ENCODE results near the gene FAM120A. TPM values are rescaled to one million over a fixed set of nuclear protein-coding genes. Genes with fewer than 3 reads are reported as not detected.

Gene FAM120A
- total RNA-seq, 1 experiment from 2014 or later, result 89.6 TPM

DNA sequence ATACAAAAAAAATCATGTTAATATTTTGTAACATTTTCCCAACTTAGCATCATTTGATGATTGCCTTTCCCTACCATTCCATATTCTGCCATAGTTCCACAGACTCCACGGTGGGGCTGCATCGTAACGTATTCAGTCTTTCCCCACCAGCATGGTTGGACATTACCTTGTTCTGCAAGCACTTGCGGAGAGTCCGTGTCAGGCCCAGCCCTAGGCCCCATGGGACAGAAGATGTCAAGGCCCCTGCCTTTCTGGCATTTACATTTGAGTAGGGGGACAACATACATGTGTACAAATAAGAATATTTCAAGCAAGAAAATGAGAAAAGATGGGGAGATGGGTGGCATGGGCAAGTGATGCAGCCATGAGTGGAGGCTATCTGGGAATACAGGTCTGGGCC, 116.7 kb downstream of the FAM120A start:
- CTCF ChIA-PET, result no interaction called here
- BruUV-seq (replicated peaks), result no TSS peak
- no peaks in the 10 kb centered on the region for H3K9me3 ChIP-seq (ENCODE audit: low read length)

GRCh38 chr9:93569621-93570174, 118.2 kb downstream of the FAM120A start:
- Histone ChIP-seq H4K20me1 (ENCODE audit: low read length) (no peaks in the 10 kb centered on the region), H3K27ac (ENCODE audit: low read length) (no peak overlapping the region), H3K27me3 (ENCODE audit: low read length) (no peaks in the 10 kb centered on the region), H2AFZ (ENCODE audit: low read length) (no peak overlapping the region), H3K4me1 (ENCODE audit: insufficient read depth, low read length) (peaks cover 7% of the 10 kb centered on the region), H3F3A (ENCODE audit: low read length, unreplicated experiment) (no peaks in the 10 kb centered on the region), H3K9me2 (replicated peaks; ENCODE audit: low read length) (no peaks in the 10 kb centered on the region), H3K4me2 (ENCODE audit: low read length) (no peak overlapping the region), H3K9ac (ENCODE audit: low read length) (no peak overlapping the region), H3K4me3 (ENCODE audit: low read length) (no peak overlapping the region), H3K36me3 (ENCODE audit: low read depth, low read length) (no peaks in the 10 kb centered on the region), H3K79me2 (ENCODE audit: low read length) (no peaks in the 10 kb centered on the region), H3K9me3 (ENCODE audit: low read length) (no peaks in the 10 kb centered on the region)
- POLR2A ChIA-PET (ENCODE audit: unreplicated experiment), result no interaction called here
- intact Hi-C loops (cut with micrococcal nuclease), result loop anchor here (10.0 kb wide), 3 partner anchors 255 to 405 kb away; no protein-coding TSS in a partner anchor
- no TSS peak for BruUV-seq (replicated peaks)
- DNase-seq (no peak), ATAC-seq (no peak)
- TF ChIP-seq, protein P1, sequence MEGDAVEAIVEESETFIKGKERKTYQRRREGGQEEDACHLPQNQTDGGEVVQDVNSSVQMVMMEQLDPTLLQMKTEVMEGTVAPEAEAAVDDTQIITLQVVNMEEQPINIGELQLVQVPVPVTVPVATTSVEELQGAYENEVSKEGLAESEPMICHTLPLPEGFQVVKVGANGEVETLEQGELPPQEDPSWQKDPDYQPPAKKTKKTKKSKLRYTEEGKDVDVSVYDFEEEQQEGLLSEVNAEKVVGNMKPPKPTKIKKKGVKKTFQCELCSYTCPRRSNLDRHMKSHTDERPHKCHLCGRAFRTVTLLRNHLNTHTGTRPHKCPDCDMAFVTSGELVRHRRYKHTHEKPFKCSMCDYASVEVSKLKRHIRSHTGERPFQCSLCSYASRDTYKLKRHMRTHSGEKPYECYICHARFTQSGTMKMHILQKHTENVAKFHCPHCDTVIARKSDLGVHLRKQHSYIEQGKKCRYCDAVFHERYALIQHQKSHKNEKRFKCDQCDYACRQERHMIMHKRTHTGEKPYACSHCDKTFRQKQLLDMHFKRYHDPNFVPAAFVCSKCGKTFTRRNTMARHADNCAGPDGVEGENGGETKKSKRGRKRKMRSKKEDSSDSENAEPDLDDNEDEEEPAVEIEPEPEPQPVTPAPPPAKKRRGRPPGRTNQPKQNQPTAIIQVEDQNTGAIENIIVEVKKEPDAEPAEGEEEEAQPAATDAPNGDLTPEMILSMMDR (conservative IDR thresholded peaks at IDR 0.05; ENCODE audit: low read depth, low read length), result no peak
- no peak for TF ChIP-seq EZH2phosphoT487 (IDR thresholded peaks at IDR 0.05; ENCODE audit: borderline replicate concordance, low read length)
- no peak for TF ChIP-seq EZH2 (IDR thresholded peaks at IDR 0.05; ENCODE audit: low read length, unreplicated experiment)
- CTCF ChIA-PET, result no interaction called here

More for the DNA sequence above, 116.7 kb downstream of the FAM120A start:
- Histone ChIP-seq H3K4me3 (ENCODE audit: low read length) (no peak overlapping the region), H3K79me2 (ENCODE audit: low read length) (no peaks in the 10 kb centered on the region), H2AFZ (ENCODE audit: low read length) (no peak overlapping the region), H3K27me3 (ENCODE audit: low read length) (no peaks in the 10 kb centered on the region), H3K9ac (ENCODE audit: low read length) (no peak overlapping the region), H3K36me3 (ENCODE audit: low read depth, low read length) (no peaks in the 10 kb centered on the region; the same call in 1 of the 2 replicates), H3K4me2 (ENCODE audit: low read length) (no peak overlapping the region), H3K27ac (ENCODE audit: low read length) (no peak overlapping the region), H3K9me2 (replicated peaks; ENCODE audit: low read length) (no peaks in the 10 kb centered on the region), H4K20me1 (ENCODE audit: low read length) (no peaks in the 10 kb centered on the region), H3K4me1 (ENCODE audit: insufficient read depth, low read length) (peaks cover 7% of the 10 kb centered on the region), H3F3A (ENCODE audit: low read length, unreplicated experiment) (no peaks in the 10 kb centered on the region)
- no peak for DNase-seq
- no peak for ATAC-seq
- POLR2A ChIA-PET (ENCODE audit: unreplicated experiment), result no interaction called here
- TF ChIP-seq EZH2phosphoT487 (IDR thresholded peaks at IDR 0.05; ENCODE audit: borderline replicate concordance, low read length), result no peak
- no peak for TF ChIP-seq EZH2 (IDR thresholded peaks at IDR 0.05; ENCODE audit: low read length, unreplicated experiment)
- TF ChIP-seq, protein P1 (conservative IDR thresholded peaks at IDR 0.05; ENCODE audit: low read depth, low read length), result no peak
- intact Hi-C loops (cut with micrococcal nuclease), result loop anchor here (10.0 kb wide), 3 partner anchors 253 to 403 kb away; no protein-coding TSS in a partner anchor

DNA sequence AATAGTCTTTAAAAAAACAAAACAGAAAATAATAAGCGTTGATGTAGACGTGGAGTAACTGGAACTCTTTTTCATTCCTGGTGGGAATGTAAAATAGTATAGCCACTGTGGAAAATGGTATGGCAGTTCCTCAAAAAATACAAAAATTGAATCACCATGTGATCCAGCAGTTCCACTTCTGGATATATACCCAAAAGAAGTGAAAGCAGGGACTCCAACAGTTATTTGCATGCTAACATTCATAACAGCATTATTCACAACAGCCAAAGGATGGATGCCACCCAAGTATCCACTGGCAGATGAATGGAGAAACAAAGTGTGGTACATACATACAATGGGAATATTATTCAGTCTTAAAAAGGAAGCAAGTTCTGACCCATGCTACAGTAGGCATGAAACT, 120.7 kb downstream of the FAM120A start:
- BruUV-seq (replicated peaks), result no TSS peak
- H3K9me3 ChIP-seq (ENCODE audit: low read length), result no peaks in the 10 kb centered on the region
- ATAC-seq (no peak), DNase-seq (no peak)
- H3K36me3 ChIP-seq (ENCODE audit: low read depth, low read length), result no peaks in the 10 kb centered on the region
- H3K9ac ChIP-seq (ENCODE audit: low read length), result no peak overlapping the region
- no peak overlapping the region for H2AFZ ChIP-seq (ENCODE audit: low read length)
- H3K27me3 ChIP-seq (ENCODE audit: low read length), result no peaks in the 10 kb centered on the region
- no peak overlapping the region for H3K4me2 ChIP-seq (ENCODE audit: low read length)
- intact Hi-C loops (cut with micrococcal nuclease), result no loop called here
- no peaks in the 10 kb centered on the region for H3K9me2 ChIP-seq (replicated peaks; ENCODE audit: low read length)
- H4K20me1 ChIP-seq (ENCODE audit: low read length), result no peaks in the 10 kb centered on the region
- no peaks in the 10 kb centered on the region for H3F3A ChIP-seq (ENCODE audit: low read length, unreplicated experiment)
- H3K79me2 ChIP-seq (ENCODE audit: low read length), result peaks cover 9% of the 10 kb centered on the region; the same call in 1 of the 2 replicates
- H3K27ac ChIP-seq (ENCODE audit: low read length), result no peak overlapping the region
- TF ChIP-seq EZH2 (IDR thresholded peaks at IDR 0.05; ENCODE audit: low read length, unreplicated experiment), result no peak
- TF ChIP-seq, protein P1 (conservative IDR thresholded peaks at IDR 0.05; ENCODE audit: low read depth, low read length), result no peak
- TF ChIP-seq EZH2phosphoT487 (IDR thresholded peaks at IDR 0.05; ENCODE audit: borderline replicate concordance, low read length), result no peak
- no peak overlapping the region for H3K4me3 ChIP-seq (ENCODE audit: low read length)
- H3K4me1 ChIP-seq (ENCODE audit: insufficient read depth, low read length), result peaks cover 5% of the 10 kb centered on the region
- ChIA-PET POLR2A (ENCODE audit: unreplicated experiment) (no interaction called here), CTCF (no interaction called here)

All from PC-3 (cell line).